Gastroesophageal sphincter (tissue), 4 donors: ENCODE measurements around the gene C13orf42. TPM values are rescaled to one million over a fixed set of nuclear protein-coding genes. Genes with fewer than 3 reads are reported as not detected.
"Not testable (repeated sequence)": the region's sequence is repeated elsewhere in the genome, so short reads cannot be mapped to it uniquely, and the experiment has no call there.

ENCODE experiments used
- ATAC-seq: fragments of 150-250 bp; one replicate; pipeline ENCODE4 v1.9.1; 2016; ENCODE audit warnings: mild to moderate bottlenecking, moderate library complexity
- H3K27ac ChIP-seq, 4 donors: fragments of 200-600 bp; sonication (generic) in 3 of 4; 1 replicate in 3 of 4; 2 replicates in 1 of 4; pipeline ENCODE4 v1.5.1; 2016 to 2019
- H3K27me3 ChIP-seq: fragments of 200-600 bp; sonication (generic); one replicate; pipeline ENCODE4 v1.5.1; 2019
- H3K36me3 ChIP-seq, 2 donors: fragments of 200-600 bp; sonication (generic); one replicate each; pipeline ENCODE4 v1.5.1; 2019; ENCODE audit warnings: control low read depth in 1 of 2
- H3K4me1 ChIP-seq, 3 donors: fragments of 200-600 bp; sonication (generic); 1 replicate in 2 of 3; 2 replicates in 1 of 3; pipeline ENCODE4 v1.5.1; 2016 to 2019; ENCODE audit warnings: control low read depth in 2 of 3
- H3K4me3 ChIP-seq, 2 donors: fragments of 200-600 bp; sonication (generic); one replicate each; pipeline ENCODE4 v1.5.1; 2019; ENCODE audit warnings: mild to moderate bottlenecking in 1 of 2, moderate library complexity in 1 of 2
- H3K9me3 ChIP-seq, 3 donors: fragments of 200-600 bp; sonication (generic); one replicate each; pipeline ENCODE4 v1.5.1; 2017 to 2019; ENCODE audit warnings: control low read depth in 2 of 3
- CTCF ChIP-seq, 4 experiments: fragments of 200-600 bp in 2 of 4; fragments of 450-650 bp in 2 of 4; sonication (generic) in 1 of 4; IDR thresholded peaks; one replicate each; pipeline ENCODE4 v1.5.1; 2017 to 2019; ENCODE audit warnings: antibody characterized with exemption in 4 of 4, mild to moderate bottlenecking in 2 of 4, moderate library complexity in 2 of 4
- EP300 ChIP-seq: sonication (generic); formaldehyde crosslinking; IDR thresholded peaks from one replicate; pipeline ENCODE4 v1.6.1; 2017; ENCODE audit warnings: antibody characterized with exemption, mild to moderate bottlenecking
- POLR2A ChIP-seq, 2 donors: fragments of 450-650 bp; IDR thresholded peaks; one replicate each; pipeline ENCODE4 v1.6.1; 2017; ENCODE audit warnings: antibody characterized with exemption in 2 of 2, mild to moderate bottlenecking in 2 of 2, moderate library complexity in 1 of 2
- POLR2AphosphoS5 ChIP-seq: sonication (generic); formaldehyde crosslinking; IDR thresholded peaks from one replicate; pipeline ENCODE4 v1.6.1; 2017; ENCODE audit warnings: antibody characterized with exemption
- WGBS, 2 donors: methylation state at CpG; one replicate each; pipeline ENCODE4 v1.1.5; 2018; ENCODE audit warnings: low coverage in 1 of 2; 5-methylcytosine and 5-hydroxymethylcytosine counted together
- total RNA-seq, 4 donors: library from RNA; depleted of rRNA; stranded (reverse); fragments of >200 nt; gene quantifications; one replicate each; pipeline ENCODE4 v1.1.0, GENCODE V29; 2016

Gene C13orf42
- total RNA-seq, 4 donors from 2014 or later = 0.46 TPM; not detected in 3

GRCh38 chr13:51096131-51096530, 14.9 kb downstream of the C13orf42 start:
- Histone ChIP-seq H3K27ac (no peak overlapping the region), H3K4me1 (no peaks in the 10 kb centered on the region), H3K27me3 (no peaks in the 10 kb centered on the region), H3K36me3 (no peaks in the 10 kb centered on the region), H3K4me3 (no peak overlapping the region), H3K9me3 (no peaks in the 10 kb centered on the region)
- WGBS, 2 donors = 88% methylated on average over 1 of the region's 1 CpG; no CpG with 5 or more reads in 1 of the 2 donors
- TF ChIP-seq CTCF (IDR thresholded peaks at IDR 0.05) = no peak
- no peak for TF ChIP-seq POLR2AphosphoS5
- no peak for TF ChIP-seq POLR2A (IDR thresholded peaks at IDR 0.05)
- no peak for TF ChIP-seq EP300
- no peak for ATAC-seq

- TF ChIP-seq EP300 (no peak), CTCF (IDR thresholded peaks at IDR 0.05) (no peak), POLR2A (IDR thresholded peaks at IDR 0.05) (no peak), POLR2AphosphoS5 (no peak)
- Histone ChIP-seq H3K27ac (no peak overlapping the region), H3K4me1 (no peaks in the 10 kb centered on the region), H3K4me3 (no peak overlapping the region), H3K9me3 (no peaks in the 10 kb centered on the region), H3K27me3 (no peaks in the 10 kb centered on the region), H3K36me3 (no peaks in the 10 kb centered on the region)
- WGBS, 2 donors = 96 to 100% methylated on average over 3 to 4 of the region's 4 CpGs
- no peak for ATAC-seq
These were observed 17.5 kb downstream of the C13orf42 start for GRCh38 chr13:51093574-51093973.

GRCh38 chr13:51091839-51092238, 19.2 kb downstream of the C13orf42 start:
- H3K27ac ChIP-seq = no peak overlapping the region
- H3K27me3 ChIP-seq = no peaks in the 10 kb centered on the region
- H3K4me1 ChIP-seq = no peaks in the 10 kb centered on the region
- H3K9me3 ChIP-seq = no peaks in the 10 kb centered on the region
- 58 to 73% methylated on average over 2 to 3 of the region's 4 CpGs for WGBS, 2 donors
- TF ChIP-seq POLR2AphosphoS5 (no peak), POLR2A (IDR thresholded peaks at IDR 0.05) (no peak), CTCF (IDR thresholded peaks at IDR 0.05) (no peak), EP300 (no peak)
- no peaks in the 10 kb centered on the region for H3K36me3 ChIP-seq
- ATAC-seq = no peak
- H3K4me3 ChIP-seq = no peak overlapping the region

DNA sequence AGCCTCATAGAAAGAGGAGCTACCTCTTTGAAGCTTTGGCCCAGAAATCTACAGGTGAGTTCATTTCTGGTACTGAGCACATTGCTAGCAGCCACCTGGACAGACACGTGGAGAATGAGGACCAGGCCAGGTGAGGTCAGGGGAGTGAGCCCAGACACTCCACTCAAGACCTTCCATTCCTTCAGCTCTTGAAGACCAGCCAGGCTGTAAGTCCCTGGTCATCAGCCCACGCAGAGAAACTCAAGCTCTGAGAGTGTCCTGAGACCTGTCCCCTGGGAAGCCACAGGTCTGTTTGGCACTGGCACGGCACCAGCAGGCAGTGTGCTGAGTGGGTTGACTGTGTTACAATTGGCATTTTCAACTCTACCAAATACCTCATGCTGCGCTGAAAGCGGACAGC, 27.4 kb downstream of the C13orf42 start:
- H3K27ac ChIP-seq = no peak overlapping the region
- no peaks in the 10 kb centered on the region for H3K36me3 ChIP-seq
- no peaks in the 10 kb centered on the region for H3K4me1 ChIP-seq
- H3K9me3 ChIP-seq = no peaks in the 10 kb centered on the region
- ATAC-seq = no peak
- H3K27me3 ChIP-seq = no peaks in the 10 kb centered on the region
- 40% methylated on average over 1 of the region's 5 CpGs; no CpG with 5 or more reads in 1 of the 2 donors for WGBS, 2 donors
- TF ChIP-seq POLR2AphosphoS5 = no peak
- TF ChIP-seq CTCF (IDR thresholded peaks at IDR 0.05) = no peak
- TF ChIP-seq EP300 = no peak
- TF ChIP-seq POLR2A (IDR thresholded peaks at IDR 0.05) = no peak
- H3K4me3 ChIP-seq = no peak overlapping the region

DNA sequence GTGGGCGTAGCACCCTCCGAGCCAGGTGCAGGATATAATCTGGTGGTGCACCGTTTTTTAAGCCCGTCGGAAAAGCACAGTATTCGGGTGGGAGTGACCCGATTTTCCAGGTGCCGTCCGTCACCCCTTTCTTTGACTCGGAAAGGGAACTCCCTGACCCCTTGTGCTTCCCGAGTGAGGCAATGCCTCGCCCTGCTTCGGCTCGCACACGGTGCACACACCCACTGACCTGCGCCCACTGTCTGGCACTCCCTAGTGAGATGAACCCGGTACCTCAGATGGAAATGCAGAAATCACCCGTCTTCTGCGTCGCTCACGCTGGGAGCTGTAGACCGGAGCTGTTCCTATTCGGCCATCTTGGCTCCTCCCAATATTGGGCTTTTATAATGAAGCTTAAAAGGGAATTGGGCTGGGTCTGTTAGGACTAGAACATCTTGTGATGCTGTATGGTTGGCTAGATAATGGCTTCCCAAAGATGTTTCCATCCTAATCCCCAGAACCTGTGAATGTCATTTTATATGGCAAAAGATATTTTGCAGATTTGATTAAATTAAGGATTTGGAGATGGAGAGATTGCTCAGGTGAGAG, 30.5 kb downstream of the C13orf42 start:
- not testable (repeated sequence) for H3K4me3 ChIP-seq, ATAC-seq, H3K36me3 ChIP-seq, H3K9me3 ChIP-seq, H3K27me3 ChIP-seq, H3K4me1 ChIP-seq, H3K27ac ChIP-seq
- 20% methylated on average over 1 of the region's 23 CpGs; no CpG with 5 or more reads in 1 of the 2 donors for WGBS, 2 donors
